SK-N-SH (cell line): ENCODE measurements around the gene SLC7A14. TPM values are rescaled to one million over a fixed set of nuclear protein-coding genes. Genes with fewer than 3 reads are reported as not detected.

Experiments used
- CTCF ChIA-PET: fragments of 300-600, 350-600 bp; formaldehyde crosslinking; extraction: SDS; loops from one replicate; lab custom pipeline; 2021; lab: Yijun Ruan, JAX
- POLR2A ChIA-PET: fragments of 350-600 bp; sonication (Branson Sonifier 250); formaldehyde crosslinking; extraction: SDS; loops from one replicate; lab custom pipeline; 2020; ENCODE audit warnings: antibody characterized with exemption, inconsistent platforms; lab: Yijun Ruan, JAX
- DNase-seq: peaks from one replicate; pipeline ENCODE4 v3.0.0; 2012
- H2AFZ ChIP-seq: fragments of 200-600 bp; sonication (generic); 2 replicates; pipeline ENCODE4 v1.8.1; 2016; ENCODE audit warnings: antibody characterized with exemption, mild to moderate bottlenecking, low read depth
- H3F3A ChIP-seq: fragments of 200-600 bp; sonication (generic); replicated peaks from 2 replicates; pipeline ENCODE3; 2016; ENCODE audit warnings: antibody characterized with exemption, mild to moderate bottlenecking; ENCODE audit not compliant: insufficient read depth
- H3K27ac ChIP-seq, 2 experiments: fragments of 200-500 bp in 1 of 2; fragments of 200-600 bp in 1 of 2; sonication (Bioruptor generic) in 1 of 2; sonication (generic), shearing (Covaris generic) in 1 of 2; 2 replicates each; pipeline versions ENCODE4 v1.5.1 to v1.6.1; 2014 to 2016; ENCODE audit warnings: low read depth in 2 of 2, inconsistent platforms in 1 of 2, low read length in 1 of 2, mild to moderate bottlenecking in 1 of 2, mixed read lengths in 1 of 2
- H3K27me3 ChIP-seq: fragments of 200-600 bp; sonication (generic), shearing (Covaris generic); 2 replicates; pipeline ENCODE4 v1.6.1; 2016; ENCODE audit warnings: mixed run types; ENCODE audit not compliant: insufficient read depth
- H3K36me3 ChIP-seq, 2 experiments: fragments of 200-500 bp in 1 of 2; fragments of 200-600 bp in 1 of 2; sonication (Bioruptor generic) in 1 of 2; sonication (generic) in 1 of 2; replicated peaks in 1 of 2; 2 replicates each; pipeline versions ENCODE3 to v1.5.1; 2014 to 2016; ENCODE audit warnings: low read length in 1 of 2, mild to moderate bottlenecking in 1 of 2; ENCODE audit not compliant: insufficient read depth in 2 of 2, control insufficient read depth in 1 of 2
- H3K4me1 ChIP-seq, 2 experiments: fragments of 200-500 bp in 1 of 2; fragments of 200-600 bp in 1 of 2; sonication (Bioruptor generic) in 1 of 2; sonication (generic), shearing (Covaris generic) in 1 of 2; 2 replicates each; pipeline versions ENCODE4 v1.5.1 to v1.6.1; 2014 to 2016; ENCODE audit warnings: low read depth in 1 of 2, low read length in 1 of 2, mixed run types in 1 of 2; ENCODE audit not compliant: insufficient read depth in 2 of 2, control insufficient read depth in 1 of 2
- H3K4me2 ChIP-seq: fragments of 200-600 bp; sonication (generic), shearing (Covaris generic); 2 replicates; pipeline ENCODE4 v1.6.1; 2017; ENCODE audit warnings: mixed run types
- H3K4me3 ChIP-seq, 2 experiments: fragments of 200-500 bp in 1 of 2; fragments of 200-600 bp in 1 of 2; sonication (Bioruptor generic) in 1 of 2; sonication (generic), shearing (Covaris generic) in 1 of 2; 2 replicates each; pipeline versions ENCODE4 v1.5.1 to v1.8.1; 2014 to 2016; ENCODE audit warnings: low read depth in 2 of 2, inconsistent platforms in 1 of 2, low read length in 1 of 2, mild to moderate bottlenecking in 1 of 2, mixed read lengths in 1 of 2, moderate library complexity in 1 of 2
- H3K79me2 ChIP-seq: fragments of 200-600 bp; sonication (generic); 2 replicates; pipeline ENCODE4 v1.8.1; 2017; ENCODE audit warnings: mild to moderate bottlenecking; ENCODE audit not compliant: insufficient read depth
- H3K9ac ChIP-seq: fragments of 200-600 bp; sonication (generic); 2 replicates; pipeline ENCODE4 v1.6.1; 2017; ENCODE audit warnings: mixed run types
- H3K9me2 ChIP-seq: fragments of 200-600 bp; sonication (generic); 2 replicates; pipeline ENCODE4 v1.6.1; 2017; ENCODE audit warnings: mixed run types
- H3K9me3 ChIP-seq: fragments of 200-600 bp; sonication (generic); 2 replicates; pipeline ENCODE4 v1.6.1; 2017; ENCODE audit warnings: mixed run types, mild to moderate bottlenecking, moderate library complexity
- H4K20me1 ChIP-seq: fragments of 200-600 bp; sonication (generic); 2 replicates; pipeline ENCODE4 v1.6.1; 2017; ENCODE audit warnings: mild to moderate bottlenecking, mixed run types; ENCODE audit not compliant: insufficient read depth
- EP300 ChIP-seq, 2 experiments: IDR thresholded peaks; 2 replicates each; pipeline versions ENCODE4 v1.4.0 to v1.6.1; 2012; ENCODE audit warnings: borderline replicate concordance in 1 of 2, low read depth in 1 of 2, low read length in 1 of 2
- EZH2phosphoT487 ChIP-seq: fragments of 200-600 bp; sonication (generic); IDR thresholded peaks from 2 replicates; pipeline ENCODE4 v1.6.1; 2017; ENCODE audit warnings: low read depth, mixed run types, mild to moderate bottlenecking, antibody characterized with exemption, moderate library complexity, borderline replicate concordance
- GABPA ChIP-seq: IDR thresholded peaks from 2 replicates; pipeline ENCODE4 v1.4.0; 2012; ENCODE audit warnings: low read depth, mild to moderate bottlenecking
- NRF1 ChIP-seq: IDR thresholded peaks from 2 replicates; pipeline ENCODE4 v1.6.1; 2012; ENCODE audit warnings: low read depth, mild to moderate bottlenecking, low read length
- RAD21 ChIP-seq: IDR thresholded peaks from 2 replicates; pipeline ENCODE4 v1.6.1; 2012; ENCODE audit warnings: mild to moderate bottlenecking, low read length
- RFX5 ChIP-seq: IDR thresholded peaks from 2 replicates; pipeline ENCODE4 v1.6.1; 2012; ENCODE audit warnings: mild to moderate bottlenecking, improper control_type of control experiment, low read length
- RXRA ChIP-seq: IDR thresholded peaks from 2 replicates; pipeline ENCODE4 v1.4.0; 2012; ENCODE audit warnings: low read depth, mild to moderate bottlenecking, borderline replicate concordance
- SIN3A ChIP-seq: IDR thresholded peaks from 2 replicates; pipeline ENCODE4 v1.6.1; 2012; ENCODE audit warnings: low read depth, mild to moderate bottlenecking, low read length, moderate library complexity, borderline replicate concordance
- TAF1 ChIP-seq: IDR thresholded peaks from 2 replicates; pipeline ENCODE4 v1.6.1; 2012; ENCODE audit warnings: low read depth, mild to moderate bottlenecking, low read length, moderate library complexity, borderline replicate concordance
- TCF12 ChIP-seq: IDR thresholded peaks from 2 replicates; pipeline ENCODE4 v1.4.0; 2012
- TEAD4 ChIP-seq: IDR thresholded peaks from 2 replicates; pipeline ENCODE4 v1.4.0; 2012; ENCODE audit warnings: mild to moderate bottlenecking, borderline replicate concordance; ENCODE audit not compliant: insufficient read depth
- WGBS: methylation state at CpG from one replicate; pipeline ENCODE4 v1.1.6; 2017; ENCODE audit warnings: low lambda C conversion rate; 5-methylcytosine and 5-hydroxymethylcytosine counted together
- polyA plus RNA-seq, 3 experiments: library from polyadenylated mRNA; depleted of rRNA; stranded (reverse); fragments of >200 nt; gene quantifications; 2 replicates each; pipeline ENCODE4 v1.2.3, GENCODE V29; 2012

SLC7A14 gene
- polyA plus RNA-seq, 1 of the 3 experiments (the other 2 are of a cell fraction), result 2.5 TPM

- no peak for TF ChIP-seq NRF1
- TF ChIP-seq RXRA, result no peak
- no peak for TF ChIP-seq RAD21
- TF ChIP-seq SIN3A, result no peak
- TF ChIP-seq TAF1, result no peak
- TF ChIP-seq EZH2phosphoT487, result no peak
- TF ChIP-seq TCF12, result no peak
- peaks cover 0 to 4% of the 10 kb centered on the region in 2 experiments; a peak in 1 of 4 replicates for H3K4me1 ChIP-seq
- CTCF ChIA-PET, result no interaction called here
- H3K27me3 ChIP-seq, result no peaks in the 10 kb centered on the region
- no peaks in the 10 kb centered on the region for H4K20me1 ChIP-seq
- WGBS, result 77% methylated on average over 2 of the region's 2 CpGs
- POLR2A ChIA-PET, result no interaction called here
- no peak for DNase-seq
- no peak overlapping the region for H2AFZ ChIP-seq
- no peaks in the 10 kb centered on the region for H3K9me3 ChIP-seq
- no peak overlapping the region for H3K9ac ChIP-seq
- no peak overlapping the region for H3K4me2 ChIP-seq
- no peaks in the 10 kb centered on the region for H3K79me2 ChIP-seq
- peaks cover 6% of the 10 kb centered on the region for H3F3A ChIP-seq
- H3K27ac ChIP-seq, result no peak overlapping the region
- H3K36me3 ChIP-seq, result no peaks in the 10 kb centered on the region
- H3K9me2 ChIP-seq, result no peaks in the 10 kb centered on the region
- no peak overlapping the region for H3K4me3 ChIP-seq
Observed at GRCh38 chr3:170522201-170522600, 63.7 kb downstream of the SLC7A14 start.

- no peak overlapping the region for H3K27ac ChIP-seq
- H2AFZ ChIP-seq, result no peak overlapping the region
- H3K4me1 ChIP-seq, result peaks cover 0 to 4% of the 10 kb centered on the region in 2 experiments; a peak in 1 of 4 replicates
- no peak for DNase-seq
- 67% methylated on average over 2 of the region's 2 CpGs for WGBS
- no peaks in the 10 kb centered on the region for H3K36me3 ChIP-seq
- H3F3A ChIP-seq, result peaks cover 6% of the 10 kb centered on the region
- no peak overlapping the region for H3K4me2 ChIP-seq
- H3K9me2 ChIP-seq, result no peaks in the 10 kb centered on the region
- no peaks in the 10 kb centered on the region for H3K27me3 ChIP-seq
- no peaks in the 10 kb centered on the region for H3K9me3 ChIP-seq
- CTCF ChIA-PET, result no interaction called here
- no peak for TF ChIP-seq TEAD4
- TF ChIP-seq EP300 (IDR thresholded peaks at IDR 0.05; ENCODE audit: borderline replicate concordance in 1 of 2, low read depth in 1 of 2, low read length in 1 of 2), result no peak
- no peaks in the 10 kb centered on the region for H4K20me1 ChIP-seq
- POLR2A ChIA-PET, result no interaction called here
- no peak overlapping the region for H3K4me3 ChIP-seq
- H3K9ac ChIP-seq, result no peak overlapping the region
- H3K79me2 ChIP-seq, result no peaks in the 10 kb centered on the region
Observed at GRCh38 chr3:170520996-170521395, 64.9 kb downstream of the SLC7A14 start.

- 66% methylated on average over 3 of the region's 3 CpGs for whole genome bisulfite sequencing
- Histone ChIP-seq H3K4me2 (no peak overlapping the region), H3K9me2 (no peaks in the 10 kb centered on the region), H3K9ac (no peak overlapping the region), H3K27ac (no peak overlapping the region), H3K36me3 (no peaks in the 10 kb centered on the region), H4K20me1 (no peaks in the 10 kb centered on the region), H3K4me3 (no peak overlapping the region), H3K27me3 (no peaks in the 10 kb centered on the region), H3K4me1 (peaks cover 0 to 4% of the 10 kb centered on the region in 2 experiments; a peak in 1 of 4 replicates), H2AFZ (no peak overlapping the region), H3F3A (no peaks in the 10 kb centered on the region), H3K79me2 (no peaks in the 10 kb centered on the region), H3K9me3 (no peaks in the 10 kb centered on the region)
- DNase-seq, result no peak
- ChIA-PET CTCF (interaction anchor here (0.7 kb wide), 1 partner anchor 18 kb away, joined by 3 read pairs; no protein-coding TSS in a partner anchor), POLR2A (no interaction called here)
- no peak for TF ChIP-seq RFX5
- TF ChIP-seq GABPA, result no peak
Observed at GRCh38 chr3:170517242-170517945, 68.5 kb downstream of the SLC7A14 start.
